HEK293T (cell line): ENCODE results near the gene SLC17A9.
"Not testable (repeated sequence)": the region's sequence is repeated elsewhere in the genome, so short reads cannot be mapped to it uniquely, and the experiment has no call there.

Experiments
- ELF4 ChIP-seq: fragments of 450-650 bp; IDR thresholded peaks from 2 replicates; pipeline ENCODE4 v1.6.1; 2017; ENCODE audit warnings: antibody characterized with exemption
- FOXA1 ChIP-seq: fragments of 450-650 bp; IDR thresholded peaks from 2 replicates; pipeline ENCODE4 v1.6.1; 2016; ENCODE audit warnings: mild to moderate bottlenecking

DNA sequence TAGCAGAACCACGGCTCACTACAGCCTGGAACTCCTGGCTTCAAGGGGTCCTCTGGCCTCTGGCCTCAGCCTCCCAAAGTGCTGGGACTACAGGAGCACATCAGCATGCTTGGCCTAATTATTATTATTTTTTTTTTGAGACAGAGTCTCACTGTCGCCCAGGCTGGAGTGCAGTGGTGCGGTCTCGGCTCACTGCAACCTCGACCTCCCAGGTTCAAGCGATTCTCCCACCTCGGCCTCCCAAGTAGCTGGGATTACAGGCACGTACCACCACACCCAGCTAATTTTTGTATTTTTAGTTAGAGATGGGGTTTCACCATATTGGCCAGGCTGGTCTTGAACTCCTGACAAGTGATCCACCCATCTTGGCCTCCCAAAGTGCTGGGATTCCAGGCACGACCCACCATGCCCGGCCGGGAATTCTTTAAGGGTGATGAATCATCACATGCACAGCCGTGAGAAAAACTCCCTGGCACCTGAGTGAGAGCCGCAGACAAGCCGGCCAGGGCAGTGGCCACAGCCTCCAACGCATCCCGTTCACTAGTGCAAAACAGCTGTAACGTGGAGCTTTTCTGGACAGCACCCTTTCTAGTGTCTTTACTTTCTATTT lies 29.3 kb upstream of the SLC17A9 start:
- TF ChIP-seq FOXA1, ELF4: not testable (repeated sequence)
